OCI-LY1 (cell line): ENCODE data around the gene TEAD1.

Experiments used
- H2AFZ ChIP-seq: fragments of 200-600 bp; sonication (generic), shearing (Covaris generic); 2 replicates; pipeline ENCODE4 v1.6.0; 2014; ENCODE audit warnings: antibody characterized with exemption, mild to moderate bottlenecking, low read length
- H3F3A ChIP-seq: fragments of 200-600 bp; sonication (generic), shearing (Covaris generic); 2 replicates; pipeline ENCODE4 v1.6.0; 2014; ENCODE audit warnings: mild to moderate bottlenecking, antibody characterized with exemption, low read length, moderate library complexity; ENCODE audit not compliant: insufficient read depth
- H3K27ac ChIP-seq: fragments of 200-600 bp; sonication (generic); 2 replicates; pipeline ENCODE4 v1.5.1; 2014; ENCODE audit warnings: low read length, mixed run types, mild to moderate bottlenecking, low read depth; ENCODE audit not compliant: poor library complexity, severe bottlenecking
- H3K27me3 ChIP-seq: fragments of 200-600 bp; sonication (generic); 2 replicates; pipeline ENCODE4 v1.6.0; 2014; ENCODE audit warnings: antibody characterized with exemption, mild to moderate bottlenecking, low read length, moderate library complexity; ENCODE audit not compliant: insufficient read depth
- H3K36me3 ChIP-seq: fragments of 200-600 bp; sonication (generic); 2 replicates; pipeline ENCODE4 v1.6.1; 2014; ENCODE audit warnings: mild to moderate bottlenecking, antibody characterized with exemption, low read length, moderate library complexity, mixed read lengths; ENCODE audit not compliant: insufficient read depth
- H3K4me1 ChIP-seq: fragments of 200-600 bp; sonication (generic); 2 replicates; pipeline ENCODE4 v1.5.1; 2014; ENCODE audit warnings: mild to moderate bottlenecking, low read length, moderate library complexity; ENCODE audit not compliant: insufficient read depth, severe bottlenecking
- H3K4me2 ChIP-seq: fragments of 200-600 bp; sonication (generic), shearing (Covaris generic); 2 replicates; pipeline ENCODE4 v1.6.1; 2014; ENCODE audit warnings: low read length
- H3K4me3 ChIP-seq: fragments of 200-600 bp; sonication (generic); 2 replicates; pipeline ENCODE4 v1.5.1; 2014; ENCODE audit warnings: low read length, low read depth, mild to moderate bottlenecking, mixed read lengths; ENCODE audit not compliant: poor library complexity, severe bottlenecking
- H3K79me2 ChIP-seq: fragments of 200-600 bp; shearing (Covaris generic); 2 replicates; pipeline ENCODE4 v1.6.1; 2016; ENCODE audit warnings: mixed run types, low read length, mixed read lengths; ENCODE audit not compliant: insufficient read depth
- H3K9ac ChIP-seq: fragments of 200-600 bp; sonication (generic), shearing (Covaris generic); 2 replicates; pipeline ENCODE4 v1.6.1; 2014; ENCODE audit warnings: mild to moderate bottlenecking, low read length, mixed read lengths
- H3K9me2 ChIP-seq: fragments of 200-600 bp; sonication (generic), shearing (Covaris generic); 2 replicates; pipeline ENCODE4 v1.6.1; 2014; ENCODE audit warnings: low read depth, mild to moderate bottlenecking, low read length, mixed read lengths
- H3K9me3 ChIP-seq: fragments of 200-600 bp; shearing (Covaris generic); 2 replicates; pipeline ENCODE4 v1.6.1; 2014; ENCODE audit warnings: low read length, mixed read lengths
- H4K20me1 ChIP-seq: fragments of 200-600 bp; sonication (generic), shearing (Covaris generic); 2 replicates; pipeline ENCODE4 v1.6.0; 2016; ENCODE audit warnings: mild to moderate bottlenecking, low read length; ENCODE audit not compliant: insufficient read depth
- CTCF ChIP-seq: fragments of 200-600 bp; sonication (generic), shearing (Covaris generic); IDR thresholded peaks from 2 replicates; pipeline ENCODE4 v1.5.1; 2017; ENCODE audit warnings: mild to moderate bottlenecking, antibody characterized with exemption, low read length, moderate library complexity, mixed read lengths
- EZH2 ChIP-seq: fragments of 200-600 bp; sonication (generic), shearing (Covaris generic); IDR thresholded peaks from 2 replicates; pipeline ENCODE4 v1.8.0; 2017; ENCODE audit warnings: borderline replicate concordance, mixed run types, mild to moderate bottlenecking, antibody characterized with exemption, low read length, moderate library complexity, mixed read lengths

TEAD1 gene

DNA sequence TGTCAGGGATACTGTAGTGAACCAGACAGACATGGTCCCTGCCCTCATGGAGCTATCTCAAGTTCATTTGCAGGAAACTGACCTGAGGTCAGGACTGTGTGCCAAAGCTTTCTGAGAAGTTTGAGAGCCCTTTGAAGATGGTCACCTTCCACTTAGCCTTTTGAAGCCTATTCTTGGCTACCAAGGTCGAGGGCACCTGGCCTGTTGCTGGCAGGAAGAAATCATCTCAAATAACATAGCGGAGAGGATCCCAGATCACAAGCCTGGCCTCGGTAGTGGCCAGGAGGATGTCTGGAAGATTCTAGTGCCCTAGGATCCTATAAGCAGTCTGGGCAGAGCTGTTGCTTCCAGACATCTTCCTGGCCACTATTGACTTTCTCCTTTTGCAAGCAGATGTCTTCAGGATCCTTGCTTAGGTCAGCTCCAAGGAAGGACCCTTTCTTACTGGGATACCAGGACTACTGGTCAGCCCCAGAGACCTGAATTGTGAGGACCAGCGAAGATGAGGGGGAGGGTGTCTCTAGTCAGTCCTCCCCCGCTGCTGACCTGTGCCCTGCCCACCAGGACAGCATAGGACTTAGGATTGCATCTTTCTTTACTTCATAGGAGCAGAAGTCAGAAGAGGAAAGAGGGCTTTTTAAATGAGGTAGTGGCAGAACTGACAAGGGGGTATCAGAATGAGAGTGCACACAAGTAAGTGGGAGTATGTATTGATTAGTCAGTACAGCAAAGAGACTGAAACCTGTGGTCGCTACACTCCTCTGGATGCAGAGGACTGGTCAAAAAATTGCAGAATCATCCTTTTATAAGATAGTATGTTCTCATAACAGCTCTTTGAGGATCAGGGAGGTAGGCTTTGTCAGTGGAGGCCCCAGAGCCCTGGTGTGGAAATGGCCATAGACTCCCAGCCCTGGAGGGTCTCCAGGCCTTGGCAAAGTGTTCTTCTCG is 94.8 kb downstream of the TEAD1 start:
- H3K9ac ChIP-seq, result no peak overlapping the region

DNA sequence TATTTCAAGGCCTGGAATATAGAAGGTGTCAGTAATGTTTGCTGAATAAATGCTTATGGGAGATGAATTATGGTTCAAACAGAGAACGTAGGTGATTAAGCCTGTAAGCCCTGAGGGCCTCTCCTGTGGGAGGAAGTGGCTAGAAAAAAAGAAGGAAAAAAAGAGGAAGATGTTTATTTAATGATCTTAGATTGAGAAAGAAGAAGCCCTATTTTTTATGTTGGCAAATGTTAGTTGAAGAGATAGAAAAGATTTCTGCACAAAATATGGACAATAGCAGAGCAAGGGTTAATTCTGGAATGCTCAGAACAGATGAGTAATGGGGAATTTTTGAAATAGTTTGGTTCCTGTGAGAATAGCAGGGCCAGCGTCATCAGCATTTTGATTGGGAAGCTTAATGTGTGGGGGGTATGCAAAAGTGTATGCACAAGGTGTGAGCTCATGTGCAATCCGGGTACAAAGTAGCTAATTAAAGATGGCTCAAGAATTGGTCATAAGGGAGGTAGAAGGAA is 95.7 kb downstream of the TEAD1 start:
- no peak overlapping the region for H2AFZ ChIP-seq
- H3K79me2 ChIP-seq, result no peaks in the 10 kb centered on the region
- no peaks in the 10 kb centered on the region for H3F3A ChIP-seq
- no peaks in the 10 kb centered on the region for H3K9me3 ChIP-seq
- no peaks in the 10 kb centered on the region for H3K36me3 ChIP-seq
- H3K4me3 ChIP-seq, result no peak overlapping the region
- H4K20me1 ChIP-seq, result no peaks in the 10 kb centered on the region
- H3K27me3 ChIP-seq, result no peaks in the 10 kb centered on the region
- no peaks in the 10 kb centered on the region for H3K4me1 ChIP-seq
- H3K27ac ChIP-seq, result no peak overlapping the region
- no peak overlapping the region for H3K9ac ChIP-seq
- TF ChIP-seq CTCF, result no peak
- no peak for TF ChIP-seq EZH2
- no peaks in the 10 kb centered on the region for H3K9me2 ChIP-seq
- no peak overlapping the region for H3K4me2 ChIP-seq

More for the DNA sequence above, 94.8 kb downstream of the TEAD1 start:
- Histone ChIP-seq H3K27ac (no peak overlapping the region), H3F3A (no peaks in the 10 kb centered on the region), H3K79me2 (no peaks in the 10 kb centered on the region), H3K9me2 (no peaks in the 10 kb centered on the region), H3K4me2 (no peak overlapping the region), H3K4me1 (no peaks in the 10 kb centered on the region), H2AFZ (no peak overlapping the region), H3K4me3 (no peak overlapping the region), H3K9me3 (no peaks in the 10 kb centered on the region), H3K27me3 (no peaks in the 10 kb centered on the region), H4K20me1 (no peaks in the 10 kb centered on the region), H3K36me3 (no peaks in the 10 kb centered on the region)
- no peak for TF ChIP-seq CTCF
- TF ChIP-seq EZH2, result no peak

DNA sequence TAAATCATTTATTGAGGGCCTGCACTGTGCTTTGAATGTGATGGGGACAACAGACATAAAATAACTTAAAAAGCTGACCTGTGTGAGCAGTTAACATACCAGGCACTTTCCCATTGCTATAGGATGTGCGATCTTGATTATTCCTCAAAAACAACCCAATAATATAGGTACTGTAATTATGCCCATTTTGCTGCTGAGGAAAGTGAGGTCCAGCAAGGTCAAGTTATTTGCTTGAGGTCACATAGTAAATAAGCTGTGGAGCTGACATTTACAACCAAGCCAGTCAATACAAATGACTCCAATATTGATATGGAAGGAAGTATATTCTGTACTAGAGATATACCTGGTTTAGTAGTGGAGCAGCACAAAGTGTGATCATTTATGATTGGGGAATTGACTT is 96.2 kb downstream of the TEAD1 start:
- Histone ChIP-seq H3K36me3 (no peaks in the 10 kb centered on the region), H3K27me3 (no peaks in the 10 kb centered on the region), H3K9me3 (no peaks in the 10 kb centered on the region), H3F3A (no peaks in the 10 kb centered on the region), H3K4me3 (no peak overlapping the region), H3K27ac (no peak overlapping the region), H4K20me1 (no peaks in the 10 kb centered on the region), H3K4me1 (no peaks in the 10 kb centered on the region), H3K9ac (no peak overlapping the region), H3K79me2 (no peaks in the 10 kb centered on the region), H3K4me2 (no peak overlapping the region), H3K9me2 (no peaks in the 10 kb centered on the region), H2AFZ (no peak overlapping the region)
- no peak for TF ChIP-seq EZH2
- no peak for TF ChIP-seq CTCF
